Measurements from ENCODE around the gene PCSK5. TPM values are rescaled to one million over a fixed set of nuclear protein-coding genes. Genes with fewer than 3 reads are reported as not detected.

Gene PCSK5
- total RNA-seq, 2 donors from 2014 or later, result 2.5 to 3.5 TPM

- Histone ChIP-seq H3K27ac (ENCODE audit: low read depth, low read length) (no peak overlapping the region), H3K9ac (ENCODE audit: extremely low read depth, low read length, poor library complexity, severe bottlenecking) (no peak overlapping the region), H3K9me3 (ENCODE audit: control insufficient read depth, low read length) (no peaks in the 10 kb centered on the region), H3K4me1 (ENCODE audit: control insufficient read depth, insufficient read depth, low read length) (no peaks in the 10 kb centered on the region), H3K4me3 (ENCODE audit: low read length) (no peak overlapping the region), H3K27me3 (ENCODE audit: control insufficient read depth, insufficient read depth, low read length, poor library complexity, severe bottlenecking) (no peaks in the 10 kb centered on the region), H3K36me3 (ENCODE audit: control insufficient read depth, insufficient read depth, low read length) (no peaks in the 10 kb centered on the region)
- no peaks in the 10 kb centered on the region for H3K36me3 Mint-ChIP-seq (ENCODE audit: low read depth)
- no peak for DNase-seq
- peaks cover 16% of the 10 kb centered on the region for H3K4me1 Mint-ChIP-seq
- H3K9me3 Mint-ChIP-seq, result no peaks in the 10 kb centered on the region
- H3K27me3 Mint-ChIP-seq (ENCODE audit: insufficient read depth), result no peaks in the 10 kb centered on the region
- H3K27ac Mint-ChIP-seq, result no peak overlapping the region
- H3K4me3 Mint-ChIP-seq, result no peak overlapping the region
- no peak for TF ChIP-seq CTCF (conservative IDR thresholded peaks at IDR 0.05)
Observed at GRCh38 chr9:76405868-76406267, 515.4 kb downstream of the PCSK5 start.

Data from endodermal cell (in vitro differentiated cells).